ENCODE measurements around the gene ADGRG7.

DNA sequence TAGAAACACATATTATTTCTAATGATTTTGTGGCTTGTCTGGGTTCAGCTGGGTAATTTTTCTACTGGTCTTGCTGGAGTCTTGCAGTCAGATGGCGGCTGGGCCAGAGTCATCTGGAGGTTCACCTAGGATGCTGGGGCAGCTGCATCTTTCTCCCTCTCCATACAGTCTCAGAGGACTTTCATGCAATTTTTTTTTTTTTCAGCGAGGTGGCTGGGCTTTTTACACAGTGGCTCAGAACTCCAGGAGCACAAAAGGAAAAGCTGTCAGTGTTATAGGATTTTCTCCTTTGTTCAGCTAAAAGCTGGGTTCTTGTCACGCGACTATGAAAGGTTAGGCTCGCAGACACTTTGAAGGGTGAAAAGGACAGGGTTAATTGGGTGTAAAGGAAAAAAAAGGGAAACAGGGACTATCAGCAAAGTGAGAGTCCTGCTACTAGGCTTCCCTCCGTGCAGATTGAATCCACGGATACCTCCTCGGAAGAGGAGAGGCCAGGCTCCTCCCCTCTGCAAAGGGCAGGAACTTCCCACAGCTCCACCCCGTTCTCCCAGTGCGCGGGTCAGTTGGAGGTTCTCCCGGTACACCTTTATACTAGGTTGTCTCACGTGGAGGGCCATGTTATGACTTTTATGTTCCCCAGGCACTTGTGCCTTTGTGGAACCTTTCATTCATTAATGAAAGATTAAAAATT lies 44.3 kb downstream of the ADGRG7 start:
- TF ChIP-seq, protein P1, sequence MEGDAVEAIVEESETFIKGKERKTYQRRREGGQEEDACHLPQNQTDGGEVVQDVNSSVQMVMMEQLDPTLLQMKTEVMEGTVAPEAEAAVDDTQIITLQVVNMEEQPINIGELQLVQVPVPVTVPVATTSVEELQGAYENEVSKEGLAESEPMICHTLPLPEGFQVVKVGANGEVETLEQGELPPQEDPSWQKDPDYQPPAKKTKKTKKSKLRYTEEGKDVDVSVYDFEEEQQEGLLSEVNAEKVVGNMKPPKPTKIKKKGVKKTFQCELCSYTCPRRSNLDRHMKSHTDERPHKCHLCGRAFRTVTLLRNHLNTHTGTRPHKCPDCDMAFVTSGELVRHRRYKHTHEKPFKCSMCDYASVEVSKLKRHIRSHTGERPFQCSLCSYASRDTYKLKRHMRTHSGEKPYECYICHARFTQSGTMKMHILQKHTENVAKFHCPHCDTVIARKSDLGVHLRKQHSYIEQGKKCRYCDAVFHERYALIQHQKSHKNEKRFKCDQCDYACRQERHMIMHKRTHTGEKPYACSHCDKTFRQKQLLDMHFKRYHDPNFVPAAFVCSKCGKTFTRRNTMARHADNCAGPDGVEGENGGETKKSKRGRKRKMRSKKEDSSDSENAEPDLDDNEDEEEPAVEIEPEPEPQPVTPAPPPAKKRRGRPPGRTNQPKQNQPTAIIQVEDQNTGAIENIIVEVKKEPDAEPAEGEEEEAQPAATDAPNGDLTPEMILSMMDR (IDR thresholded peaks at IDR 0.05 in 4 of 5, conservative IDR thresholded peaks at IDR 0.05 in 1 of 5) = no peak
- TF ChIP-seq POLR2A (IDR thresholded peaks at IDR 0.05) = no peak

All from gastrocnemius medialis (tissue), 4 donors.